Neutrophil (primary cell): ENCODE results near the gene FKBP1B.

Source experiments
- H3K27ac ChIP-seq: fragments of 200-600 bp; sonication (generic); 2 replicates; pipeline ENCODE4 v1.5.1; 2016; ENCODE audit warnings: mild to moderate bottlenecking, moderate library complexity
- H3K27me3 ChIP-seq: fragments of 200-600 bp; sonication (generic); 2 replicates; pipeline ENCODE4 v1.6.0; 2016; ENCODE audit warnings: mild to moderate bottlenecking
- H3K36me3 ChIP-seq: fragments of 200-600 bp; sonication (generic); 2 replicates; pipeline ENCODE4 v1.5.1; 2017
- H3K4me1 ChIP-seq, 2 experiments: fragments of 200-600 bp in 1 of 2; sonication (generic) in 1 of 2; 1 replicate in 1 of 2; 2 replicates in 1 of 2; pipeline versions ENCODE4 v1.5.1 to v1.6.1; 2013 to 2016; ENCODE audit warnings: low read depth in 1 of 2, low read length in 1 of 2, mild to moderate bottlenecking in 1 of 2, moderate library complexity in 1 of 2; ENCODE audit not compliant: control insufficient read depth in 1 of 2, insufficient read depth in 1 of 2
- H3K4me3 ChIP-seq, 2 experiments: fragments of 200-600 bp in 1 of 2; sonication (generic) in 1 of 2; 1 replicate in 1 of 2; 2 replicates in 1 of 2; pipeline ENCODE4 v1.5.1; 2013 to 2016; ENCODE audit warnings: low read depth in 1 of 2, low read length in 1 of 2, mild to moderate bottlenecking in 1 of 2, moderate library complexity in 1 of 2
- H3K9me3 ChIP-seq: fragments of 200-600 bp; sonication (generic); 2 replicates; pipeline ENCODE4 v1.5.1; 2016
- CTCF ChIP-seq: fragments of 200-600 bp; sonication (generic); IDR thresholded peaks from 2 replicates; pipeline ENCODE4 v1.5.1; 2016; ENCODE audit warnings: antibody characterized with exemption

The FKBP1B gene

GRCh38 chr2:24016376-24016761, 33.2 kb upstream of the FKBP1B start:
- no peaks in the 10 kb centered on the region for H3K9me3 ChIP-seq
- H3K36me3 ChIP-seq = no peaks in the 10 kb centered on the region
- H3K4me1 ChIP-seq = no peaks in the 10 kb centered on the region
- no peak for TF ChIP-seq CTCF
- peaks cover 22% of the 10 kb centered on the region for H3K27me3 ChIP-seq
- no peak overlapping the region for H3K27ac ChIP-seq
- no peak overlapping the region for H3K4me3 ChIP-seq

GRCh38 chr2:24016853-24017703, 32.5 kb upstream of the FKBP1B start:
- Histone ChIP-seq H3K4me3 (no peak overlapping the region), H3K9me3 (no peaks in the 10 kb centered on the region), H3K27ac (no peak overlapping the region)

GRCh38 chr2:24017711-24018110, 31.8 kb upstream of the FKBP1B start:
- Histone ChIP-seq H3K4me1 (no peaks in the 10 kb centered on the region), H3K27ac (no peak overlapping the region), H3K9me3 (no peaks in the 10 kb centered on the region), H3K27me3 (peaks cover 8% of the 10 kb centered on the region), H3K36me3 (peaks cover 1% of the 10 kb centered on the region), H3K4me3 (no peak overlapping the region)
- TF ChIP-seq CTCF = no peak

More at GRCh38 chr2:24016853-24017703, 32.5 kb upstream of the FKBP1B start:
- H3K27me3 ChIP-seq = peaks cover 14% of the 10 kb centered on the region
- no peaks in the 10 kb centered on the region for H3K4me1 ChIP-seq
- no peak for TF ChIP-seq CTCF
- no peaks in the 10 kb centered on the region for H3K36me3 ChIP-seq

- no peak overlapping the region for H3K27ac ChIP-seq
- no peak overlapping the region for H3K4me3 ChIP-seq
- no peak for TF ChIP-seq CTCF
- peaks cover 3% of the 10 kb centered on the region for H3K27me3 ChIP-seq
- H3K4me1 ChIP-seq = no peaks in the 10 kb centered on the region
- no peaks in the 10 kb centered on the region for H3K9me3 ChIP-seq
- peaks cover 7% of the 10 kb centered on the region for H3K36me3 ChIP-seq
These were observed 31.3 kb upstream of the FKBP1B start for GRCh38 chr2:24018241-24018640.

GRCh38 chr2:24019729-24020128, 29.8 kb upstream of the FKBP1B start:
- H3K4me1 ChIP-seq = no peaks in the 10 kb centered on the region
- peaks cover 8% of the 10 kb centered on the region for H3K36me3 ChIP-seq
- TF ChIP-seq CTCF = no peak
- no peak overlapping the region for H3K27ac ChIP-seq
- no peaks in the 10 kb centered on the region for H3K9me3 ChIP-seq
- H3K4me3 ChIP-seq = no peak overlapping the region
- no peaks in the 10 kb centered on the region for H3K27me3 ChIP-seq
